ENCODE measurements around the gene CYP24A1. TPM values are rescaled to one million over a fixed set of nuclear protein-coding genes. Genes with fewer than 3 reads are reported as not detected.
A peak's percentile ranks its signal among the peaks of the same experiment; 100 is the strongest.

CYP24A1 gene
- total and polyA plus RNA-seq, 2 of the 13 experiments (the other 11 are each of a cell fraction or from before 2014, with no cell fraction given), result 9.4 to 32.7 TPM

DNA sequence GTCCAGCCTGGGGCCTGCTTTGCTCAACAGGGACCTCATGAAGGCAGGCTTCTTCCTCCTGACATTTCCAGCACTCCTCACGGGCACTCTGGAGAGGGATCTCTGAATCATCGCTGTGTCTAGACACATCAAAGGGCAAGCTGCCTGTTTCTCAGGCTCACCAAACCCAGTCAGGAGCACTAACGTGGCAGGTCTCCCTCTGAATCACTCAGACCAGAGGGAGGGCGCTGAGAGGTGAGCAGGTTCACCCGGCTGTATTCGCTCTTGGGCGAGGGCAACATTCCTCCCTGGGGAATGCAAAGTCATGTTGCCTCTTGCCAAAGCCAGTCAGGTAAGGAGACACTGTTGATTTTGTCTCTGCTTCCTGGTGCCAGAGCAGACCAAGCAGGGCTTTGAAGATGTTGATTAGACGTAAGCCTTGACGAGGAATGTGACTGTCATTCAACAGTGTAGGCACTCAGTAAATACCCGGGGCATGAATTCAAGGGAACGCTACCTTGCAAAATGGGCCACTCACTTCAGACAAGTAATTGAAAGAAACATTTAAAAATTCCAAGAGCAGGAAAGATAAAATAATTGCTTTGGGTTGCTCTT is 50.1 kb downstream of the CYP24A1 start (continued):
- TF ChIP-seq, protein P1, sequence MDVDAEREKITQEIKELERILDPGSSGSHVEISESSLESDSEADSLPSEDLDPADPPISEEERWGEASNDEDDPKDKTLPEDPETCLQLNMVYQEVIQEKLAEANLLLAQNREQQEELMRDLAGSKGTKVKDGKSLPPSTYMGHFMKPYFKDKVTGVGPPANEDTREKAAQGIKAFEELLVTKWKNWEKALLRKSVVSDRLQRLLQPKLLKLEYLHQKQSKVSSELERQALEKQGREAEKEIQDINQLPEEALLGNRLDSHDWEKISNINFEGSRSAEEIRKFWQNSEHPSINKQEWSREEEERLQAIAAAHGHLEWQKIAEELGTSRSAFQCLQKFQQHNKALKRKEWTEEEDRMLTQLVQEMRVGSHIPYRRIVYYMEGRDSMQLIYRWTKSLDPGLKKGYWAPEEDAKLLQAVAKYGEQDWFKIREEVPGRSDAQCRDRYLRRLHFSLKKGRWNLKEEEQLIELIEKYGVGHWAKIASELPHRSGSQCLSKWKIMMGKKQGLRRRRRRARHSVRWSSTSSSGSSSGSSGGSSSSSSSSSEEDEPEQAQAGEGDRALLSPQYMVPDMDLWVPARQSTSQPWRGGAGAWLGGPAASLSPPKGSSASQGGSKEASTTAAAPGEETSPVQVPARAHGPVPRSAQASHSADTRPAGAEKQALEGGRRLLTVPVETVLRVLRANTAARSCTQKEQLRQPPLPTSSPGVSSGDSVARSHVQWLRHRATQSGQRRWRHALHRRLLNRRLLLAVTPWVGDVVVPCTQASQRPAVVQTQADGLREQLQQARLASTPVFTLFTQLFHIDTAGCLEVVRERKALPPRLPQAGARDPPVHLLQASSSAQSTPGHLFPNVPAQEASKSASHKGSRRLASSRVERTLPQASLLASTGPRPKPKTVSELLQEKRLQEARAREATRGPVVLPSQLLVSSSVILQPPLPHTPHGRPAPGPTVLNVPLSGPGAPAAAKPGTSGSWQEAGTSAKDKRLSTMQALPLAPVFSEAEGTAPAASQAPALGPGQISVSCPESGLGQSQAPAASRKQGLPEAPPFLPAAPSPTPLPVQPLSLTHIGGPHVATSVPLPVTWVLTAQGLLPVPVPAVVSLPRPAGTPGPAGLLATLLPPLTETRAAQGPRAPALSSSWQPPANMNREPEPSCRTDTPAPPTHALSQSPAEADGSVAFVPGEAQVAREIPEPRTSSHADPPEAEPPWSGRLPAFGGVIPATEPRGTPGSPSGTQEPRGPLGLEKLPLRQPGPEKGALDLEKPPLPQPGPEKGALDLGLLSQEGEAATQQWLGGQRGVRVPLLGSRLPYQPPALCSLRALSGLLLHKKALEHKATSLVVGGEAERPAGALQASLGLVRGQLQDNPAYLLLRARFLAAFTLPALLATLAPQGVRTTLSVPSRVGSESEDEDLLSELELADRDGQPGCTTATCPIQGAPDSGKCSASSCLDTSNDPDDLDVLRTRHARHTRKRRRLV (CRISPR knock-in tag; IDR thresholded peaks at IDR 0.05), result peak; percentile 64; the same call in 1 of the 2 replicates
- TF ChIP-seq, protein P2, sequence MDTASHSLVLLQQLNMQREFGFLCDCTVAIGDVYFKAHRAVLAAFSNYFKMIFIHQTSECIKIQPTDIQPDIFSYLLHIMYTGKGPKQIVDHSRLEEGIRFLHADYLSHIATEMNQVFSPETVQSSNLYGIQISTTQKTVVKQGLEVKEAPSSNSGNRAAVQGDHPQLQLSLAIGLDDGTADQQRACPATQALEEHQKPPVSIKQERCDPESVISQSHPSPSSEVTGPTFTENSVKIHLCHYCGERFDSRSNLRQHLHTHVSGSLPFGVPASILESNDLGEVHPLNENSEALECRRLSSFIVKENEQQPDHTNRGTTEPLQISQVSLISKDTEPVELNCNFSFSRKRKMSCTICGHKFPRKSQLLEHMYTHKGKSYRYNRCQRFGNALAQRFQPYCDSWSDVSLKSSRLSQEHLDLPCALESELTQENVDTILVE (CRISPR knock-in tag; IDR thresholded peaks at IDR 0.05), result peak; percentile 90
- TF ChIP-seq ZNF773 (CRISPR knock-in tag; IDR thresholded peaks at IDR 0.05; ENCODE audit: borderline replicate concordance) (no peak), CENPX (CRISPR knock-in tag; IDR thresholded peaks at IDR 0.05) (no peak), ZNF546 (CRISPR knock-in tag; conservative IDR thresholded peaks at IDR 0.05) (no peak; the same call in 1 of the 2 replicates), SMC3 (IDR thresholded peaks at IDR 0.05; ENCODE audit: low read length) (peak; percentile 17; the same call in 1 of the 2 replicates), ARNT (IDR thresholded peaks at IDR 0.05) (no peak), SCMH1 (CRISPR knock-in tag; IDR thresholded peaks at IDR 0.05; ENCODE audit: borderline replicate concordance) (no peak), ZNF749 (CRISPR knock-in tag; IDR thresholded peaks at IDR 0.05; ENCODE audit: borderline replicate concordance) (0 out of 2 replicates have a peak, but pooled peaks have one; percentile 67), CBX5 (CRISPR knock-in tag; IDR thresholded peaks at IDR 0.05; ENCODE audit: borderline replicate concordance) (peak; percentile 100; the same call in 1 of the 2 replicates), ZNF180 (CRISPR knock-in tag; IDR thresholded peaks at IDR 0.05; ENCODE audit: borderline replicate concordance, low read depth) (no peak), ZNF446 (CRISPR knock-in tag; IDR thresholded peaks at IDR 0.05) (no peak)
- TF ChIP-seq, protein P3, sequence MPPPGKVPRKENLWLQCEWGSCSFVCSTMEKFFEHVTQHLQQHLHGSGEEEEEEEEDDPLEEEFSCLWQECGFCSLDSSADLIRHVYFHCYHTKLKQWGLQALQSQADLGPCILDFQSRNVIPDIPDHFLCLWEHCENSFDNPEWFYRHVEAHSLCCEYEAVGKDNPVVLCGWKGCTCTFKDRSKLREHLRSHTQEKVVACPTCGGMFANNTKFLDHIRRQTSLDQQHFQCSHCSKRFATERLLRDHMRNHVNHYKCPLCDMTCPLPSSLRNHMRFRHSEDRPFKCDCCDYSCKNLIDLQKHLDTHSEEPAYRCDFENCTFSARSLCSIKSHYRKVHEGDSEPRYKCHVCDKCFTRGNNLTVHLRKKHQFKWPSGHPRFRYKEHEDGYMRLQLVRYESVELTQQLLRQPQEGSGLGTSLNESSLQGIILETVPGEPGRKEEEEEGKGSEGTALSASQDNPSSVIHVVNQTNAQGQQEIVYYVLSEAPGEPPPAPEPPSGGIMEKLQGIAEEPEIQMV (CRISPR knock-in tag; IDR thresholded peaks at IDR 0.05; ENCODE audit: low read depth), result peak; percentile 70; the same call in 1 of the 2 replicates
- TF ChIP-seq, protein P4, sequence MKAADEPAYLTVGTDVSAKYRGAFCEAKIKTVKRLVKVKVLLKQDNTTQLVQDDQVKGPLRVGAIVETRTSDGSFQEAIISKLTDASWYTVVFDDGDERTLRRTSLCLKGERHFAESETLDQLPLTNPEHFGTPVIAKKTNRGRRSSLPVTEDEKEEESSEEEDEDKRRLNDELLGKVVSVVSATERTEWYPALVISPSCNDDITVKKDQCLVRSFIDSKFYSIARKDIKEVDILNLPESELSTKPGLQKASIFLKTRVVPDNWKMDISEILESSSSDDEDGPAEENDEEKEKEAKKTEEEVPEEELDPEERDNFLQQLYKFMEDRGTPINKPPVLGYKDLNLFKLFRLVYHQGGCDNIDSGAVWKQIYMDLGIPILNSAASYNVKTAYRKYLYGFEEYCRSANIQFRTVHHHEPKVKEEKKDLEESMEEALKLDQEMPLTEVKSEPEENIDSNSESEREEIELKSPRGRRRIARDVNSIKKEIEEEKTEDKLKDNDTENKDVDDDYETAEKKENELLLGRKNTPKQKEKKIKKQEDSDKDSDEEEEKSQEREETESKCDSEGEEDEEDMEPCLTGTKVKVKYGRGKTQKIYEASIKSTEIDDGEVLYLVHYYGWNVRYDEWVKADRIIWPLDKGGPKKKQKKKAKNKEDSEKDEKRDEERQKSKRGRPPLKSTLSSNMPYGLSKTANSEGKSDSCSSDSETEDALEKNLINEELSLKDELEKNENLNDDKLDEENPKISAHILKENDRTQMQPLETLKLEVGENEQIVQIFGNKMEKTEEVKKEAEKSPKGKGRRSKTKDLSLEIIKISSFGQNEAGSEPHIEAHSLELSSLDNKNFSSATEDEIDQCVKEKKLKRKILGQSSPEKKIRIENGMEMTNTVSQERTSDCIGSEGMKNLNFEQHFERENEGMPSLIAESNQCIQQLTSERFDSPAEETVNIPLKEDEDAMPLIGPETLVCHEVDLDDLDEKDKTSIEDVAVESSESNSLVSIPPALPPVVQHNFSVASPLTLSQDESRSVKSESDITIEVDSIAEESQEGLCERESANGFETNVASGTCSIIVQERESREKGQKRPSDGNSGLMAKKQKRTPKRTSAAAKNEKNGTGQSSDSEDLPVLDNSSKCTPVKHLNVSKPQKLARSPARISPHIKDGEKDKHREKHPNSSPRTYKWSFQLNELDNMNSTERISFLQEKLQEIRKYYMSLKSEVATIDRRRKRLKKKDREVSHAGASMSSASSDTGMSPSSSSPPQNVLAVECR (CRISPR knock-in tag; IDR thresholded peaks at IDR 0.05; ENCODE audit: borderline replicate concordance), result peak; percentile 65; the same call in 1 of the 2 replicates
- TF ChIP-seq, protein P5, sequence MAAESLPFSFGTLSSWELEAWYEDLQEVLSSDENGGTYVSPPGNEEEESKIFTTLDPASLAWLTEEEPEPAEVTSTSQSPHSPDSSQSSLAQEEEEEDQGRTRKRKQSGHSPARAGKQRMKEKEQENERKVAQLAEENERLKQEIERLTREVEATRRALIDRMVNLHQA (CRISPR knock-in tag; IDR thresholded peaks at IDR 0.05), result 0 out of 2 replicates have a peak, but pooled peaks have one; percentile 55
